HEK293 (cell line): ENCODE results near the gene TRPC4AP.

Source experiments
- BCL11A ChIP-seq: fragments of 450-650 bp; formaldehyde crosslinking; IDR thresholded peaks from 2 replicates; pipeline ENCODE4 v1.5.1; 2016; ENCODE audit warnings: low read depth, missing biosample characterization, missing genetic modification characterization
- CTCF ChIP-seq: fragments of 450-650 bp; formaldehyde crosslinking; IDR thresholded peaks from 2 replicates; pipeline ENCODE4 v1.5.1; 2016; ENCODE audit warnings: missing biosample characterization, missing genetic modification characterization
- PRDM10 ChIP-seq: fragments of 450-650 bp; formaldehyde crosslinking; IDR thresholded peaks from 2 replicates; pipeline ENCODE4 v1.5.1; 2016; ENCODE audit warnings: missing biosample characterization, missing genetic modification characterization
- ZBTB11 ChIP-seq: fragments of 450-650 bp; formaldehyde crosslinking; conservative IDR thresholded peaks from 2 replicates; pipeline ENCODE4 v1.5.1; 2016; ENCODE audit warnings: low read depth, missing biosample characterization, missing genetic modification characterization
- ZBTB48 ChIP-seq: fragments of 450-650 bp; formaldehyde crosslinking; IDR thresholded peaks from 2 replicates; pipeline ENCODE4 v1.5.1; 2016; ENCODE audit warnings: missing biosample characterization, missing genetic modification characterization
- ZNF133 ChIP-seq: fragments of 450-650 bp; formaldehyde crosslinking; IDR thresholded peaks from 2 replicates; pipeline ENCODE4 v1.5.1; 2016; ENCODE audit warnings: missing biosample characterization, missing genetic modification characterization
- ZNF214 ChIP-seq: fragments of 450-650 bp; formaldehyde crosslinking; IDR thresholded peaks from 2 replicates; pipeline ENCODE4 v1.5.1; 2017; ENCODE audit warnings: missing biosample characterization, mild to moderate bottlenecking, missing genetic modification characterization, borderline replicate concordance
- ZNF274 ChIP-seq, 2 experiments: fragments of 200-500 bp in 1 of 2; fragments of 450-650 bp in 1 of 2; sonication (Bioruptor generic) in 1 of 2; formaldehyde crosslinking in 1 of 2; IDR thresholded peaks; 2 replicates each; pipeline versions ENCODE4 v1.5.1 to v1.6.1; 2014 to 2016; ENCODE audit warnings: borderline replicate concordance in 1 of 2, inconsistent platforms in 1 of 2, low read length in 1 of 2, missing biosample characterization in 1 of 2, missing genetic modification characterization in 1 of 2
- ZNF292 ChIP-seq: fragments of 450-650 bp; formaldehyde crosslinking; IDR thresholded peaks from 2 replicates; pipeline ENCODE4 v1.5.1; 2016; ENCODE audit warnings: low read depth, missing biosample characterization, missing genetic modification characterization, borderline replicate concordance
- ZNF404 ChIP-seq: fragments of 450-650 bp; formaldehyde crosslinking; IDR thresholded peaks from 2 replicates; pipeline ENCODE4 v1.5.1; 2017; ENCODE audit warnings: missing biosample characterization, missing genetic modification characterization
- ZNF513 ChIP-seq: fragments of 450-650 bp; IDR thresholded peaks from 2 replicates; pipeline ENCODE4 v1.5.1; 2018; ENCODE audit warnings: missing biosample characterization, missing genetic modification characterization
- ZNF677 ChIP-seq: fragments of 450-650 bp; IDR thresholded peaks from 2 replicates; pipeline ENCODE4 v1.5.0; 2018; ENCODE audit warnings: missing biosample characterization, mild to moderate bottlenecking, missing genetic modification characterization, moderate library complexity
- TF ChIP-seq, protein P1 (sequence below): fragments of 450-650 bp; formaldehyde crosslinking; IDR thresholded peaks from 2 replicates; pipeline ENCODE4 v1.5.1; 2017; ENCODE audit warnings: missing biosample characterization, missing genetic modification characterization
- TF ChIP-seq, protein P2 (sequence below): fragments of 450-650 bp; formaldehyde crosslinking; IDR thresholded peaks from 2 replicates; pipeline ENCODE4 v1.5.1; 2016; ENCODE audit warnings: missing biosample characterization, missing genetic modification characterization, borderline replicate concordance

- TF ChIP-seq BCL11A (no peak), ZNF274 (IDR thresholded peaks at IDR 0.05; ENCODE audit: low read length) (no peak), ZNF274 (tag by site-specific recombination; IDR thresholded peaks at IDR 0.05; ENCODE audit: borderline replicate concordance) (no peak), CTCF (tag by site-specific recombination) (no peak), ZBTB48 (tag by site-specific recombination) (no peak), PRDM10 (tag by site-specific recombination) (no peak), ZBTB11 (tag by site-specific recombination) (no peak), ZNF133 (tag by site-specific recombination) (no peak), ZNF214 (tag by site-specific recombination) (no peak), ZNF292 (tag by site-specific recombination) (no peak), ZNF404 (tag by site-specific recombination) (no peak), ZNF513 (no peak), ZNF677 (no peak)
- TF ChIP-seq, protein P1, sequence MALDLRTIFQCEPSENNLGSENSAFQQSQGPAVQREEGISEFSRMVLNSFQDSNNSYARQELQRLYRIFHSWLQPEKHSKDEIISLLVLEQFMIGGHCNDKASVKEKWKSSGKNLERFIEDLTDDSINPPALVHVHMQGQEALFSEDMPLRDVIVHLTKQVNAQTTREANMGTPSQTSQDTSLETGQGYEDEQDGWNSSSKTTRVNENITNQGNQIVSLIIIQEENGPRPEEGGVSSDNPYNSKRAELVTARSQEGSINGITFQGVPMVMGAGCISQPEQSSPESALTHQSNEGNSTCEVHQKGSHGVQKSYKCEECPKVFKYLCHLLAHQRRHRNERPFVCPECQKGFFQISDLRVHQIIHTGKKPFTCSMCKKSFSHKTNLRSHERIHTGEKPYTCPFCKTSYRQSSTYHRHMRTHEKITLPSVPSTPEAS (tag by site-specific recombination): no peak
- TF ChIP-seq, protein P2, sequence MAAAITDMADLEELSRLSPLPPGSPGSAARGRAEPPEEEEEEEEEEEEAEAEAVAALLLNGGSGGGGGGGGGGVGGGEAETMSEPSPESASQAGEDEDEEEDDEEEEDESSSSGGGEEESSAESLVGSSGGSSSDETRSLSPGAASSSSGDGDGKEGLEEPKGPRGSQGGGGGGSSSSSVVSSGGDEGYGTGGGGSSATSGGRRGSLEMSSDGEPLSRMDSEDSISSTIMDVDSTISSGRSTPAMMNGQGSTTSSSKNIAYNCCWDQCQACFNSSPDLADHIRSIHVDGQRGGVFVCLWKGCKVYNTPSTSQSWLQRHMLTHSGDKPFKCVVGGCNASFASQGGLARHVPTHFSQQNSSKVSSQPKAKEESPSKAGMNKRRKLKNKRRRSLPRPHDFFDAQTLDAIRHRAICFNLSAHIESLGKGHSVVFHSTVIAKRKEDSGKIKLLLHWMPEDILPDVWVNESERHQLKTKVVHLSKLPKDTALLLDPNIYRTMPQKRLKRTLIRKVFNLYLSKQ (tag by site-specific recombination): no peak
Observed at GRCh38 chr20:35021063-35021462, 71.5 kb downstream of the TRPC4AP start.
